Esophagus muscularis mucosa (tissue), 4 donors: ENCODE measurements around the gene RAB3B. TPM values are rescaled to one million over a fixed set of nuclear protein-coding genes. Genes with fewer than 3 reads are reported as not detected.

Experiments
- DNase-seq: peaks from one replicate; pipeline ENCODE4 v3.0.0-alpha.2; 2017; ENCODE audit errors: extremely low spot score
- H3K27ac ChIP-seq, 4 donors: fragments of 200-600 bp; sonication (generic); replicated peaks in 1 of 4; 1 replicate in 3 of 4; 2 replicates in 1 of 4; pipeline ENCODE4 v1.5.1; 2016 to 2019; ENCODE audit warnings: mild to moderate bottlenecking in 1 of 4
- H3K27me3 ChIP-seq, 4 donors: fragments of 200-600 bp; sonication (generic); one replicate each; pipeline versions ENCODE4 v1.5.1 to v1.6.0; 2016 to 2019
- H3K36me3 ChIP-seq, 4 donors: fragments of 200-600 bp; sonication (generic); one replicate each; pipeline ENCODE4 v1.5.1; 2016 to 2019
- H3K4me1 ChIP-seq, 4 donors: fragments of 200-600 bp; sonication (generic); one replicate each; pipeline ENCODE4 v1.5.1; 2016 to 2019
- H3K4me3 ChIP-seq, 4 donors: fragments of 200-600 bp; sonication (generic); 1 replicate in 2 of 4; 2 replicates in 2 of 4; pipeline ENCODE4 v1.5.1; 2016 to 2019; ENCODE audit warnings: mild to moderate bottlenecking in 4 of 4, moderate library complexity in 1 of 4
- H3K9me3 ChIP-seq, 4 donors: fragments of 200-600 bp; sonication (generic); 1 replicate in 3 of 4; 2 replicates in 1 of 4; pipeline ENCODE4 v1.5.1; 2016 to 2019
- CTCF ChIP-seq, 3 experiments: fragments of 200-600 bp in 2 of 3; fragments of 450-650 bp in 1 of 3; sonication (generic) in 2 of 3; IDR thresholded peaks; one replicate each; pipeline ENCODE4 v1.5.1; 2017 to 2019; ENCODE audit warnings: antibody characterized with exemption in 3 of 3, mild to moderate bottlenecking in 2 of 3, moderate library complexity in 1 of 3
- EP300 ChIP-seq: sonication (generic); formaldehyde crosslinking; IDR thresholded peaks from one replicate; pipeline ENCODE4 v1.6.1; 2017; ENCODE audit warnings: antibody characterized with exemption
- POLR2A ChIP-seq: fragments of 450-650 bp; IDR thresholded peaks from one replicate; pipeline ENCODE4 v1.6.1; 2017; ENCODE audit warnings: antibody characterized with exemption, moderate library complexity, mild to moderate bottlenecking, low read depth
- POLR2AphosphoS5 ChIP-seq, 2 donors: sonication (generic); formaldehyde crosslinking; IDR thresholded peaks; one replicate each; pipeline ENCODE4 v1.6.1; 2017; ENCODE audit warnings: antibody characterized with exemption in 2 of 2
- WGBS: methylation state at CpG from one replicate; pipeline ENCODE4 v1.1.5; 2018; 5-methylcytosine and 5-hydroxymethylcytosine counted together
- intact Hi-C: fragments of 100-400 bp; cut with DNase I; formaldehyde crosslinking; loops from one replicate; pipeline ENCODE4 v1.15.1; 2023
- total RNA-seq, 4 donors: library from RNA; depleted of rRNA; stranded (reverse); fragments of >200 nt; gene quantifications; one replicate each; pipeline versions ENCODE4 v1.1.0 to v1.2.1, GENCODE V29; 2016

The RAB3B gene
- total RNA-seq, 4 donors from 2014 or later: 0.42 to 1.3 (median 0.83) TPM

GRCh38 chr1:51957618-51958017 is 32.9 kb downstream of the RAB3B start:
- H3K4me1 ChIP-seq: no peaks in the 10 kb centered on the region
- 68% methylated on average over 7 of the region's 7 CpGs for WGBS
- peaks cover 0 to 34% (median 0%) of the 10 kb centered on the region in 4 donors for H3K27me3 ChIP-seq
- H3K27ac ChIP-seq: no peak overlapping the region
- TF ChIP-seq POLR2AphosphoS5 (IDR thresholded peaks at IDR 0.05): no peak
- no peak for TF ChIP-seq CTCF (IDR thresholded peaks at IDR 0.05)
- no peak for TF ChIP-seq EP300
- TF ChIP-seq POLR2A: no peak
- intact Hi-C loops: no loop called here
- no peaks in the 10 kb centered on the region for H3K9me3 ChIP-seq
- no peak overlapping the region for H3K4me3 ChIP-seq
- no peak for DNase-seq
- no peaks in the 10 kb centered on the region for H3K36me3 ChIP-seq

- Histone ChIP-seq H3K27ac (no peak overlapping the region), H3K27me3 (peaks cover 0 to 38% (median 0%) of the 10 kb centered on the region in 4 donors), H3K36me3 (no peaks in the 10 kb centered on the region), H3K4me1 (no peaks in the 10 kb centered on the region), H3K4me3 (no peak overlapping the region), H3K9me3 (no peaks in the 10 kb centered on the region)
- intact Hi-C loops: no loop called here
- 39% methylated on average over 8 of the region's 8 CpGs for WGBS
- no peak for DNase-seq
- TF ChIP-seq POLR2A (no peak), POLR2AphosphoS5 (IDR thresholded peaks at IDR 0.05) (no peak)
Measured at GRCh38 chr1:51956528-51957509, 33.7 kb downstream of the RAB3B start.

GRCh38 chr1:51955797-51956527 is 34.5 kb downstream of the RAB3B start:
- no peaks in the 10 kb centered on the region for H3K9me3 ChIP-seq
- H3K27me3 ChIP-seq: peaks cover 0 to 36% (median 0%) of the 10 kb centered on the region in 4 donors
- TF ChIP-seq CTCF (IDR thresholded peaks at IDR 0.05) (no peak), POLR2A (no peak), EP300 (no peak), POLR2AphosphoS5 (IDR thresholded peaks at IDR 0.05) (no peak)
- no peak overlapping the region for H3K27ac ChIP-seq
- no peaks in the 10 kb centered on the region for H3K36me3 ChIP-seq
- DNase-seq: no peak
- 71% methylated on average over 4 of the region's 4 CpGs for WGBS
- intact Hi-C loops: no loop called here
- H3K4me3 ChIP-seq: no peak overlapping the region
- H3K4me1 ChIP-seq: no peaks in the 10 kb centered on the region

DNA sequence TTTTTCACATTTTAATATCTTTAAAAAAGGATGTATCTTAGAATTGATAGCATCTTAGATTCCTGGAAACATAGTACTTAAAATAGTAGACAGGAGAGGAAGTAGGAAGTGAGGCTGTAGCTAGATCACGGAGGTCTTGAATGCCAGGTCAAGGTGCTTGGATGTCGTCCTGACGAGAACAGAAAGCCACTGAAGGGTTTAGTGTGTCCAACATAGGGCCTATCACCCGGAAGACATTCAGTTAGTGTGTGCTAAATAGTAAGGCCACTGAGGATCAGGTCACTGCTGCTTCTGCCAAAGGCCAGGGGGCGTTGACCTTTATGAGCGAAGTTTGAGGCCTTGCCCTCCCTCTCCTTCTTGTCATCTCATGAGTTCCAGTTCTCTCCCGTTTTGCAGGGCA is 35.7 kb downstream of the RAB3B start:
- WGBS: 82% methylated on average over 7 of the region's 7 CpGs
- TF ChIP-seq POLR2A (no peak), CTCF (IDR thresholded peaks at IDR 0.05) (no peak), EP300 (no peak), POLR2AphosphoS5 (IDR thresholded peaks at IDR 0.05) (no peak)
- no peak for DNase-seq

DNA sequence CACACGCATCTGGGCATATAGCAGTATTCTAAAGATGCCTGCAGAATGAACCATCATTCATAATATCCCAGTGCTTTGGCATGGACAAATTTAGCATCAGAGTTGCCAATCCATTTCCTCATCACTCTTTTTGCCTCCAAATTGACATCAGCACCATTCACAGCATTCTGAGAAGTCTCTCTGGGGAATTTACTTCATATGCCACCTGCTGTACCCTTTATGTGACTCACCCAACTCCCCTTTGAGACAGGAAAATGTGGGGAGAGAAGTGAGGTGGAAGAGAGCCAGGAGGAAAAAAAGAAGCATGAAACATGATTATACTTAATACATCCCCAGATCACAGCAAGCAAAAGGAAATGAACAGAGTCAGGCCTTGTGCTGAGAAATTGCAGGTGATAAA is 37.4 kb downstream of the RAB3B start:
- no peak for DNase-seq
- H3K4me1 ChIP-seq: no peaks in the 10 kb centered on the region
- no peaks in the 10 kb centered on the region for H3K36me3 ChIP-seq
- TF ChIP-seq EP300 (no peak), POLR2AphosphoS5 (IDR thresholded peaks at IDR 0.05) (no peak), CTCF (IDR thresholded peaks at IDR 0.05) (no peak), POLR2A (no peak)
- no peak overlapping the region for H3K4me3 ChIP-seq
- WGBS: 83% methylated on average over 1 of the region's 1 CpG
- intact Hi-C loops: no loop called here
- H3K9me3 ChIP-seq: no peaks in the 10 kb centered on the region
- H3K27ac ChIP-seq: no peak overlapping the region
- peaks cover 0 to 19% (median 0%) of the 10 kb centered on the region in 4 donors for H3K27me3 ChIP-seq

More for the DNA sequence above, 35.7 kb downstream of the RAB3B start:
- H3K4me1 ChIP-seq: no peaks in the 10 kb centered on the region
- no peak overlapping the region for H3K27ac ChIP-seq
- no peaks in the 10 kb centered on the region for H3K36me3 ChIP-seq
- no peaks in the 10 kb centered on the region for H3K9me3 ChIP-seq
- H3K27me3 ChIP-seq: peaks cover 0 to 27% (median 0%) of the 10 kb centered on the region in 4 donors
- H3K4me3 ChIP-seq: no peak overlapping the region
- intact Hi-C loops: no loop called here
